ENCODE results near the gene NKIRAS1. TPM values are rescaled to one million over a fixed set of nuclear protein-coding genes. Genes with fewer than 3 reads are reported as not detected.
"Not testable (repeated sequence)": the region's sequence is repeated elsewhere in the genome, so short reads cannot be mapped to it uniquely, and the experiment has no call there.

Gene NKIRAS1
- total RNA-seq, 1 experiment from 2014 or later: 12.0 TPM

GRCh38 chr3:23884481-23884880 lies 32.3 kb downstream of the NKIRAS1 start:
- DNase-seq (ENCODE audit: low read depth, low spot score): no peak
- Histone ChIP-seq H3K9ac (ENCODE audit: low read length) (no peak overlapping the region), H3K27ac (ENCODE audit: low read depth, low read length) (no peak overlapping the region), H4K20me1 (ENCODE audit: insufficient read depth) (no peaks in the 10 kb centered on the region), H3K36me3 (ENCODE audit: control insufficient read depth in 1 of 2, insufficient read depth in 2 of 2, low read length in 2 of 2) (no peaks in the 10 kb centered on the region; a peak in 2 of 4 replicates), H3K9me2 (ENCODE audit: insufficient read depth) (no peaks in the 10 kb centered on the region), H3K27me3 (ENCODE audit: insufficient read depth, low read length) (no peaks in the 10 kb centered on the region), H3K9me3 (ENCODE audit: control insufficient read depth in 1 of 2, insufficient read depth in 1 of 2, low read depth in 1 of 2, low read length in 2 of 2) (no peaks in the 10 kb centered on the region), H3K79me2 (ENCODE audit: insufficient read depth, low read length) (peaks cover 34% of the 10 kb centered on the region), H3K4me1 (ENCODE audit: control insufficient read depth in 1 of 2, insufficient read depth in 2 of 2, low read length in 2 of 2) (peaks cover 0 to 5% of the 10 kb centered on the region in 2 experiments; a peak in 3 of 4 replicates), H2AFZ (ENCODE audit: low read depth, low read length, poor library complexity, severe bottlenecking) (no peak overlapping the region), H3K4me3 (replicated peaks in 1 of 2; ENCODE audit: low read depth in 1 of 2, low read length in 2 of 2) (no peak overlapping the region), H3K4me2 (ENCODE audit: low read length) (no peak overlapping the region)
- intact Hi-C loops (cut with micrococcal nuclease): no loop called here
- POLR2A ChIA-PET: interaction anchor here (1.2 kb wide), 1 partner anchor 32 kb away, joined by 3 read pairs; the partner anchor contains the start of genes NKIRAS1 and RPL15
- no TSS peak for BruUV-seq (replicated peaks)
- RAD21 ChIA-PET (ENCODE audit: low non-redundant PET in 1 of 2, low total read pairs in 2 of 2, uncharacterized antibody in 2 of 2, unreplicated experiment in 2 of 2): no interaction called here
- ATAC-seq: peak; percentile 73
- TF ChIP-seq CTCF (IDR thresholded peaks at IDR 0.05 in 2 of 3, conservative IDR thresholded peaks at IDR 0.05 in 1 of 3; ENCODE audit: borderline replicate concordance in 1 of 3, insufficient read depth in 1 of 3, low read depth in 2 of 3, low read length in 2 of 3) (peak; percentile 3 to 49 (median 31); a peak in 3 of 6 replicates), RAD21 (IDR thresholded peaks at IDR 0.05; ENCODE audit: low read depth) (0 out of 2 replicates have a peak, but pooled peaks have one; percentile 11), POLR2AphosphoS5 (IDR thresholded peaks at IDR 0.05; ENCODE audit: low read depth, low read length) (no peak)
- CTCF ChIA-PET: interaction anchor here (1.4 kb wide), 1 partner anchor 50 kb away, joined by 4 read pairs; no protein-coding TSS in a partner anchor

- Histone ChIP-seq H2AFZ (ENCODE audit: low read depth, low read length, poor library complexity, severe bottlenecking) (no peak overlapping the region), H3K4me2 (ENCODE audit: low read length) (no peak overlapping the region), H4K20me1 (ENCODE audit: insufficient read depth) (no peaks in the 10 kb centered on the region), H3K36me3 (ENCODE audit: control insufficient read depth in 1 of 2, insufficient read depth in 2 of 2, low read length in 2 of 2) (no peaks in the 10 kb centered on the region), H3K27me3 (ENCODE audit: insufficient read depth, low read length) (no peaks in the 10 kb centered on the region), H3K9me3 (ENCODE audit: control insufficient read depth in 1 of 2, insufficient read depth in 1 of 2, low read depth in 1 of 2, low read length in 2 of 2) (no peaks in the 10 kb centered on the region), H3K9me2 (ENCODE audit: insufficient read depth) (no peaks in the 10 kb centered on the region), H3K4me3 (replicated peaks in 1 of 2; ENCODE audit: low read depth in 1 of 2, low read length in 2 of 2) (no peak overlapping the region), H3K27ac (ENCODE audit: low read depth, low read length) (no peak overlapping the region), H3K9ac (ENCODE audit: low read length) (no peak overlapping the region), H3K79me2 (ENCODE audit: insufficient read depth, low read length) (peaks cover 24% of the 10 kb centered on the region), H3K4me1 (ENCODE audit: control insufficient read depth in 1 of 2, insufficient read depth in 2 of 2, low read length in 2 of 2) (no peaks in the 10 kb centered on the region)
- no peak for TF ChIP-seq SIN3A (IDR thresholded peaks at IDR 0.05; ENCODE audit: low read depth)
- no peak; the same call in 1 of the 2 replicates for ATAC-seq
- ChIA-PET CTCF (no interaction called here), RAD21 (ENCODE audit: low non-redundant PET in 1 of 2, low total read pairs in 2 of 2, uncharacterized antibody in 2 of 2, unreplicated experiment in 2 of 2) (no interaction called here), POLR2A (no interaction called here)
- intact Hi-C loops (cut with micrococcal nuclease): no loop called here
- no peak for DNase-seq (ENCODE audit: low read depth, low spot score)
- BruUV-seq (replicated peaks): no TSS peak
These were observed 34.3 kb downstream of the NKIRAS1 start for GRCh38 chr3:23882487-23882918.

- POLR2A ChIA-PET: not testable (repeated sequence)
These were observed 34.8 kb downstream of the NKIRAS1 start for GRCh38 chr3:23881993-23882392.

More at GRCh38 chr3:23881993-23882392, 34.8 kb downstream of the NKIRAS1 start:
- BruUV-seq (replicated peaks); H3K27me3 ChIP-seq (ENCODE audit: insufficient read depth, low read length); H4K20me1 ChIP-seq (ENCODE audit: insufficient read depth); H3K9ac ChIP-seq (ENCODE audit: low read length); CTCF ChIA-PET; H3K27ac ChIP-seq (ENCODE audit: low read depth, low read length); H3K4me3 ChIP-seq (replicated peaks in 1 of 2; ENCODE audit: low read depth in 1 of 2, low read length in 2 of 2); H2AFZ ChIP-seq (ENCODE audit: low read depth, low read length, poor library complexity, severe bottlenecking); DNase-seq (ENCODE audit: low read depth, low spot score); intact Hi-C loops (cut with micrococcal nuclease); H3K4me2 ChIP-seq (ENCODE audit: low read length); H3K9me3 ChIP-seq (ENCODE audit: control insufficient read depth in 1 of 2, insufficient read depth in 1 of 2, low read depth in 1 of 2, low read length in 2 of 2); H3K4me1 ChIP-seq (ENCODE audit: control insufficient read depth in 1 of 2, insufficient read depth in 2 of 2, low read length in 2 of 2); H3K36me3 ChIP-seq (ENCODE audit: control insufficient read depth in 1 of 2, insufficient read depth in 2 of 2, low read length in 2 of 2); H3K9me2 ChIP-seq (ENCODE audit: insufficient read depth); ATAC-seq; RAD21 ChIA-PET (ENCODE audit: low non-redundant PET in 1 of 2, low total read pairs in 2 of 2, uncharacterized antibody in 2 of 2, unreplicated experiment in 2 of 2): not testable (repeated sequence)
- H3K79me2 ChIP-seq (ENCODE audit: insufficient read depth, low read length): peaks cover 28% of the 10 kb centered on the region

Data from HCT116 (cell line).